ENCODE measurements around the gene ANKRD34A. TPM values are rescaled to one million over a fixed set of nuclear protein-coding genes. Genes with fewer than 3 reads are reported as not detected.

Gene ANKRD34A
- total RNA-seq, 3 donors from 2014 or later = 0.14 to 0.63 (median 0.41) TPM

GRCh38 chr1:145953861-145954260, 10.5 kb downstream of the ANKRD34A start:
- no peaks in the 10 kb centered on the region for H3K9me3 ChIP-seq
- intact Hi-C loops (cut with DNase I, micrococcal nuclease) = no loop called here
- DNase-seq (peak in 1 of 3 donors; percentile 15), ATAC-seq (no peak)
- no peak overlapping the region for H3K4me3 ChIP-seq
- no peak for TF ChIP-seq CTCF (IDR thresholded peaks at IDR 0.05)
- H3K4me1 ChIP-seq (ENCODE audit: low read depth) = peaks cover 16% of the 10 kb centered on the region
- no peaks in the 10 kb centered on the region for H3K36me3 ChIP-seq (ENCODE audit: low read depth)

GRCh38 chr1:145952903-145953302, 11.5 kb downstream of the ANKRD34A start:
- Histone ChIP-seq H3K4me3 (no peak overlapping the region), H3K4me1 (ENCODE audit: low read depth) (peaks cover 16% of the 10 kb centered on the region), H3K9me3 (no peaks in the 10 kb centered on the region), H3K36me3 (ENCODE audit: low read depth) (no peaks in the 10 kb centered on the region)
- DNase-seq (no peak), ATAC-seq (no peak)
- intact Hi-C loops (cut with DNase I, micrococcal nuclease) = no loop called here
- no peak for TF ChIP-seq CTCF (IDR thresholded peaks at IDR 0.05)

GRCh38 chr1:145951526-145951925, 12.8 kb downstream of the ANKRD34A start:
- Histone ChIP-seq H3K4me3 (no peak overlapping the region), H3K36me3 (ENCODE audit: low read depth) (no peaks in the 10 kb centered on the region), H3K9me3 (no peaks in the 10 kb centered on the region), H3K4me1 (ENCODE audit: low read depth) (peaks cover 13% of the 10 kb centered on the region)
- ATAC-seq (no peak), DNase-seq (no peak)
- intact Hi-C loops (cut with DNase I, micrococcal nuclease) = no loop called here
- no peak for TF ChIP-seq CTCF (IDR thresholded peaks at IDR 0.05)

- TF ChIP-seq CTCF (IDR thresholded peaks at IDR 0.05) = no peak
- intact Hi-C loops (cut with DNase I, micrococcal nuclease) = no loop called here
- H3K4me1 ChIP-seq (ENCODE audit: low read depth) = no peaks in the 10 kb centered on the region
- DNase-seq = no peak
- no peaks in the 10 kb centered on the region for H3K36me3 ChIP-seq (ENCODE audit: low read depth)
- H3K9me3 ChIP-seq = no peaks in the 10 kb centered on the region
- H3K4me3 ChIP-seq = no peak overlapping the region
- ATAC-seq = no peak
Observed at GRCh38 chr1:145949219-145949618, 15.2 kb downstream of the ANKRD34A start.

- peaks cover 2% of the 10 kb centered on the region for H3K36me3 ChIP-seq (ENCODE audit: low read depth)
- ATAC-seq (no peak), DNase-seq (no peak)
- TF ChIP-seq CTCF (IDR thresholded peaks at IDR 0.05) = no peak
- no peak overlapping the region for H3K4me3 ChIP-seq
- no peaks in the 10 kb centered on the region for H3K4me1 ChIP-seq (ENCODE audit: low read depth)
- intact Hi-C loops (cut with DNase I, micrococcal nuclease) = no loop called here
- H3K9me3 ChIP-seq = no peaks in the 10 kb centered on the region
Observed at GRCh38 chr1:145947551-145947950, 16.8 kb downstream of the ANKRD34A start.

GRCh38 chr1:145946477-145946986, 17.8 kb downstream of the ANKRD34A start:
- intact Hi-C loops (cut with DNase I, micrococcal nuclease) = no loop called here
- TF ChIP-seq CTCF (IDR thresholded peaks at IDR 0.05) = no peak
- ATAC-seq = peak; percentile 46
- Histone ChIP-seq H3K4me3 (no peak overlapping the region), H3K36me3 (ENCODE audit: low read depth) (peaks cover 2% of the 10 kb centered on the region), H3K9me3 (no peaks in the 10 kb centered on the region), H3K4me1 (ENCODE audit: low read depth) (no peaks in the 10 kb centered on the region)
- no peak for DNase-seq
